Occipital lobe (tissue), 2 donors: Measurements from ENCODE around the gene KIF26B. TPM values are rescaled to one million over a fixed set of nuclear protein-coding genes. Genes with fewer than 3 reads are reported as not detected.

Source experiments
- DNase-seq: peaks from one replicate; lab custom pipeline; 2025; lab: John Stamatoyannopoulos, UW
- total RNA-seq: library from RNA; depleted of rRNA; stranded (reverse); fragments of >200 nt; gene quantifications from one replicate; pipeline ENCODE4 v1.2.3, GENCODE V29; 2014

The KIF26B gene
- total RNA-seq, 1 donor from 2014 or later: 31.7 TPM

DNA sequence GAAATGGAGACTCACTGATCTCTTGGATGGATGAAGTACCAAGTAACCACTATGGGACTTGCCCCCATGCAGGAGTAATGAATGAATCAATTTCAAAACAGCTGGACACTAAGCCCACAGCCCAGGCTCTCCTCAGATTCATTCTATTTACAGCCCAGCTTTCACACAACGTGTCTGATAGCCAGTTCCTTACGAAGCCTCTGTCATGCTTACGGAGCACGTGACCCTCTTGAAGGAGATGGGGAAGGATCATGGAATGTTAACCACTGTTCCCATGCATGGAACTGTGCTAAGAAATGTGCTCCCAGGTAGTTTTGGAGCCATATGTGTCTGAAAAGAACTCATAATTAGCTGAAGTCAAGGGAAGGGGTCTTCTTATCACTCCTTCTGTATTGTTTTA lies 124.1 kb downstream of the KIF26B start:
- DNase-seq: no peak

GRCh38 chr1:245279346-245279745 lies 124.6 kb downstream of the KIF26B start:
- no peak for DNase-seq

DNA sequence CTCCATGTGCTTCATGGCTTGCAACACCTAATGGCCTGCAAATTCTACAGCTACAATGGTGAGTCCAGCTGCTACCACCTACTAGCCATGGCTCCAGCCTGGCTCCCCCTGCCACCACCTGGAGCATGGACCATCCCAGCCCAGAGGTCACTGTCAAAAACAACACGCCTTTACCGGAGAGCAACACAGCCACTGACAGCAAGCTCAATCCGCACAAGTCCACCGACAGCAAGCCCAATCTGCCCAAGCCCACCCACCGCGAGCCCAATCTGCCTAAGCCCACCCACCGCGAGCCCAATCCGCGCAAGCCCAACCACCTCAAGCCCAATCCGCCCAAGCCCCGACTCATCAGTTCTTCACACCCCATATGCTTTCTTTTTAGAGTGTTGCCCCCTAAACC lies 128.2 kb downstream of the KIF26B start:
- DNase-seq: no peak

DNA sequence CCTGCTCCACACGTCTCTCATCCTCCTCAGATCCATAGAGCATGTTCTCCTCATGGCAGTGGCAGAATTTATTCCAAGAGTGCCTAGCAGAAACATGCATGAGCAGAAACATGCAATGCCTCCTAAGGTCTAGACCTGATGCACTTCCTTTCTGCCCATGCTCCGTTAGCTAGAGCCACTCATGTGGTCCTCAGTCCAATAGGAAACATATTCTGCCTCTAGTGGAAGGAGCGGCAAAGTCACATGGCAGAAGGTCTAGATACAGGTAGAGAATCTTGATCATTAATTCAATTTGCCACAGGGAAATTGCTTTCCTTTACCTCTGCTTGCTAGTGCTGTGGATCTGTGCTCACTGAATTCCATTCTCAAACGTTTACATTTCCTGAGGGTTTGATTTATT lies 130.4 kb downstream of the KIF26B start:
- no peak for DNase-seq

DNA sequence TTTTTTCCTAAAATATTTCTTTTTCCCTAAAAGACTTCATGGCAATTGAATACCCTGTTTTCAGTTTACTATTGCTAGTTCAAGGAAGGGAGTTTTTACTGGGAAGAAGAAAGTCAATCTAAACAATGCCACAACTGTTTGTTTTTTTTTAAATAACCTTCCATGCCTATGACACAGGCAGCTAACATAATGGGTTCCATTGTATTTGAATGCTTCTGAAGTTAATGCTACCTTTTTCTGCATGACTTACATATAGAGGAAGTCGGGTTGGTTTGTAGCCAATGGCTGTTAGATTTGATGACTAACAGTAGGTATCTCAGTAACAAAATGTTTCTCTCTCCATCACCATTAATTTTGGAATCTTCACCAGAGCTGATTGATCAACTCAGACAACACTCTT lies 134.0 kb downstream of the KIF26B start:
- DNase-seq: no peak

GRCh38 chr1:245290836-245291235 lies 136.1 kb downstream of the KIF26B start:
- DNase-seq: no peak

GRCh38 chr1:245291351-245291750 lies 136.6 kb downstream of the KIF26B start:
- DNase-seq: no peak

- no peak for DNase-seq
Observed at GRCh38 chr1:245292141-245292540, 137.4 kb downstream of the KIF26B start.

DNA sequence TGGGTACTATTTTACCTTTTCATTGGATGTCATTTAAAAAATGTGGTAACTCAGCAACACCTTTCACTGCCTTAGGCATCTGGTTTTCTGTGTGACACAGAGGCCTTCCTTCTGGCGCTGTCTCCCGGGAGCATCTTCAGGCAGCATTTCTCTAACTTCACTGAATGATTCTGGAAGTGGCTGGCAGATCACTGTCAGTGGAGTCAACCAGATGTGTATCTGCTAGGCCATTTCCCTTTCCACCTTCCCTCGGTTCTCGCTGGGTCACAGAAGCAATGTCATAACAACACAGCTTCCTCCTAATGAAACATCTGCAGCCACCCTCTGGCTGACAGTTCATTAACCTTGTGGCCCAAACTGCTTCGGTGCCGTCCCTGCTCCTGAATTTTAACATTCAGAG lies 137.8 kb downstream of the KIF26B start:
- DNase-seq: no peak

GRCh38 chr1:245294020-245294419 lies 139.2 kb downstream of the KIF26B start:
- no peak for DNase-seq

- peak; percentile 25 for DNase-seq
Observed at GRCh38 chr1:245298781-245299180, 144.0 kb downstream of the KIF26B start.

DNA sequence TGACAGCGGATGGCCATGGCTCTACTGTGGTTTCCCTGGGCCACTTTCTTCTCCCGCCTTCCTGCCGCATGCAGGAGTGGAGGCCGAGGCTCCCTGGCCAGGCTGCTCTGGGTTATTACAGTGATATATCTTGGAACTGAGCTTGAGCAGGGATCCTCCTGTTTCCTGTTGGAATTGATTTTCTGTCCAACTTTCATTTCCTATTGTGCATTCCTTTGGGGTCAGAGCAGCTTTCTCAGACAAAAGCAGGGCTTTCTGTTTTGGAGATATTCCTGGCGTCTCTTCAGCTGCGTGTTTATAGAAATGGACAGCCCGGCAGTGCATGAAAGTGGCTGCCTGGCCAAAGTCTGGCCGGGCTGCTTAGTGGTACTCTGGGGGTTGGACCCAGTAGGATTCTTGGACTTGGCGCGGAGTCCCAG lies 146.4 kb downstream of the KIF26B start:
- no peak for DNase-seq

DNA sequence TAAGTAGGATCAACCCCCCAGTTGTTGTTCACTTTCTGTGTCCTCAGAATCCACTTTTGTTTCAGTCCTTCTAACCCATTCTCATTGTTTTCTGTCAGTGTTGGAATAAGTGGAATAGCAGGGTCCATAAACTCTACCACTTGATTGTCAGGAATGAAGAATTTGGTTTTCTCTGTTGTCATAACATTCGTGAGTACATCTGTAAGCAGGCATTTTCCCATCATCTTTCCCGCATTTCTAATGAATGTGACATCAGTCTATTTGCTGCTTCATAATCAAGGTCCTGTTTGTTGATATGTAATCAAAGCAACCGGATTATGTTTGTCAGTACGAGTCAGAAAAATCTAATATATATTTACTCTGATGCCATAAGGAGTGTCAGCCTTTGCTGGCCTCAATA lies 147.1 kb downstream of the KIF26B start:
- no peak for DNase-seq

DNA sequence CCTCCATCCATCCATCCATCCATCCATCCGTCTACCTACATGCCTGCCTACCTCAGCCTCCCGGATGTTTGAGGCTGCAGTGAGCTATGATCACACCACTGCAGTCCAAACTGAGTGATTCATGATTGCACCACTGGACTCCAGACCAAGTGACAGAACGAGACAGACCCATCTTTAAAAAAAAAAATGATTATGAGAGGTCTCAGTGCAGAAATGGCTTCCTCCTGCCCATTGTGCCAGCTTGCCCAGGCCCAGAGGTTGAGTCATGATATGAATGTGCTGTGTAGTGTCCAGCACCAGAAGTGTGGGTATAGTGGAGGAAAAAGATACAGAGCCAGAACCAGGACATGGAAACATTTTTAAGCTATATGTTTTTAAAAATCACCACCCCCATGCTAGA lies 149.9 kb downstream of the KIF26B start:
- DNase-seq: no peak

GRCh38 chr1:245306020-245306419 lies 151.2 kb downstream of the KIF26B start:
- DNase-seq: no peak

DNA sequence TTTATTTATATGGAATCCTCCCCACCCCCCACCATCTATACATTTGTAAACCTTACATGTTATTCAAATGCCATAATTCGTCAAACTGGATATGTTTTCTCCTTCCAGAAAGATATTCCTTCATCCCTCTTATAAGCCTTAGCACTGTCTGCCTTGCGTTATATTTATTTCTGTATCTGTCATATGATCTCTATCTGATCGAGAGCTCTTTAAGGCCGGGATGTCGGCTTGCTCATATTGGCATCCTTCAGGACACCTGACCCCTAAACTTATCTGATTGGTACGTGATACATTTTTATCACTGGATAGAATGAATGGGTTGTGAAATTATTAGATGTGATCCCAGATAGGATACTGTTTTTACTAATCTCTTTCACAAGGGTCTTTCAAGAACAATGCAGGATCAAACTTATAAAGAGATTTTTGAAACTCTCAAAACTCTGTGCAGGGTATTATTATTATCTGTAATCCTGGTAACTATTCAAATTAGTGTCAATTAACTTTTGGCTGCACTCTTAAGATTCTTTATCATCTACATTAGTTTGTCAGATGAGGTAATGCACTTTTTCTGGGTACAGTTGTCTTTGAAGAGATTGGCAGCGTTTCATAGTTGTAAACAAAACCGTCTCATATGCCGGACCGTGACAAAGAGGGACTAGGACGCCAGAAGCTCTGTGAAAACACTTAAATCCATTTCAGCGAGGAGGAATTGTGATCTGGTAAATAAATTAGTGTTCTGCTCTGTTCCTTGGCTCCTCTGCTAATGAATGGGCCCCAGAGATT lies 152.0 kb downstream of the KIF26B start:
- DNase-seq: no peak

- no peak for DNase-seq
Observed at GRCh38 chr1:245310571-245311531, 156.1 kb downstream of the KIF26B start.

DNA sequence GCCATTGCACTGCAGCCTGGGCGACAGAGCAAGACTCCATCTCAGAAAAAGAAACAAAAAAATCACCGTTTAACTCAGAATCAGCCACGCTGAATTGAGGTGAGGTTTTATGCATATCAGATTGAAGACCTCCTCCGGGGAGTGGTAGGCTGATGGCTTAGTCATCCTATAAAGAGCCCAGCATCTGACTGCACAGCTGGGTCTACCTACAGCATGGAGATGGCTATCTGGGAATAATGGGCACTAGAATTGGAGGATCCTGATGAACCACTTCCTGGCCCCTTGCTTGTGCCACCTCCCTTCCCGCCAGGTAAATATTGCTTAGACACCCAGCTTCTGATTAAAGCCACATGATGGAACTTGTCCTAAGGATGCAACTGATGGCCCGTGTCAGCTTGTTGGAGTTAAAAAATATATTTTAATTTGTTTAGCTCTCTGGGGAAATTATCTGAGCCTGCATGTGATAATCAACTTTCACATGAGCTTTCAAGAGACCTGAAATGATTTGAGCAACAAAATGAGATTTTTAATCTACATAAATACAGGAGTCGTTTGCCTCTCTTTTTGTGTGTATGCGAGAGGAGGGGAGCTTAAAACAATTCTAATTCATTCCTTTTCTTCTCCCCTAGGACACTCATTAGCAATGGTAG lies 157.2 kb downstream of the KIF26B start:
- no peak for DNase-seq

- no peak for DNase-seq
Observed at GRCh38 chr1:245313576-245313975, 158.8 kb downstream of the KIF26B start.

DNA sequence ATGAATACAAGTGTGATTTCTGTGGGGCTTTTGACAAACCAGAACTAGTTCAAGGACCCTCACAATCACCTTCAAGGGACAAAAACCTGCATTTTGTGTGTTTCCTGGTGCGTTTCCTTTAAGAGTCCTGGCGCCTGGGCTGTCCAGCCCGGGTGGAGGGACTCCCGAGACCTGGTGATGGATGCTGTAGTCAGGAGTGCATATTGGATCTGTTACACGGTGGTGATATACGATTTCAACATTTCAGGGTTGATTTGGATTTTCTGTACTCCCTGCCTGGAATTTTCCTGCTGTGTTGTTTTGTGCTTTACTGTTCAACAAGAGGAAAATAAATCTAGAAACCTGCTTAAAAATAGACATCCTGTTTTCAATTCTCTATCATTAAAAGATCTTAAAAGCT lies 162.0 kb downstream of the KIF26B start:
- DNase-seq: no peak

DNA sequence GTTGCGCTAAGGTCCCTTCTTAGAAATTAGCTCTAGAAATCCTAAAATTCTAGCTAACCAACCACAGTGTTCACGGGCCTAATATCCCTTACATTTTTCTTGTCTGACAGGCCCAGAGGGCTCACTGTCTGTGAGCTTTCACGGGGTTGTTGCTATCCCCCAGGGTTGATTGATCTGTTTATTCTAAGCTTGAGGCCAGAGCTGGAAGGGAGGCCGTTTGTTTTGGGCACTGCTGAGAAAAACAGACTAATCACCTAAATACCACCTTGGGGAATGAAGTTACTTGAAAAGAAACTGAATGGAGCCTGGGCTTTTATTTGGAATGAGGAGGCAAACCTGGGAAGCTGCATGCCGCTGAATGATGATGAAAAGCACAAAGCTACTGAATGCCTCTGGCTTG lies 162.4 kb downstream of the KIF26B start:
- DNase-seq: no peak

DNA sequence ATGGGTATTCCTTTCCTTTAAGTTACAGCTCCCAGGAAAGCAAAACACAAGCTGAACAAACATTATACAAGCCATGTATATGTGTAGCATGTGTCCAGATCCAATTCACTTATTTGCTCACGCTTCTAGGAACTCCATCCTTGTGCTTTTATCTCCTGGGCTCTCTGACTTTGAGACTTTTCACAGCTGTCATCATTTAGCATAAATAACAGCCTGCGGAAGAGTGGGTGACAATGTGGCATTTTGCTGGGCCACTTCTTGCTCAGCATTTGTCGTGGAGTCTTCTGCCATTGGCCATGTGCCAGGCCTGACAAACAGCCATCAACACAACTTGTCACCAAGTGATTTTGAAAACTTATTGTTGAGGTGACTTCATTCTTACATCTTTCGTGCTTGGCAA lies 164.3 kb downstream of the KIF26B start:
- no peak for DNase-seq
